NOMO-1 treated with dmso at 0.1 percent for 144 hours (cell line): Measurements from ENCODE around the gene CACNB2.

ENCODE experiments used
- DNase-seq: peaks from one replicate; lab custom pipeline; 2025; ENCODE audit not compliant: unreplicated experiment; lab: John Stamatoyannopoulos, UW

The CACNB2 gene

DNA sequence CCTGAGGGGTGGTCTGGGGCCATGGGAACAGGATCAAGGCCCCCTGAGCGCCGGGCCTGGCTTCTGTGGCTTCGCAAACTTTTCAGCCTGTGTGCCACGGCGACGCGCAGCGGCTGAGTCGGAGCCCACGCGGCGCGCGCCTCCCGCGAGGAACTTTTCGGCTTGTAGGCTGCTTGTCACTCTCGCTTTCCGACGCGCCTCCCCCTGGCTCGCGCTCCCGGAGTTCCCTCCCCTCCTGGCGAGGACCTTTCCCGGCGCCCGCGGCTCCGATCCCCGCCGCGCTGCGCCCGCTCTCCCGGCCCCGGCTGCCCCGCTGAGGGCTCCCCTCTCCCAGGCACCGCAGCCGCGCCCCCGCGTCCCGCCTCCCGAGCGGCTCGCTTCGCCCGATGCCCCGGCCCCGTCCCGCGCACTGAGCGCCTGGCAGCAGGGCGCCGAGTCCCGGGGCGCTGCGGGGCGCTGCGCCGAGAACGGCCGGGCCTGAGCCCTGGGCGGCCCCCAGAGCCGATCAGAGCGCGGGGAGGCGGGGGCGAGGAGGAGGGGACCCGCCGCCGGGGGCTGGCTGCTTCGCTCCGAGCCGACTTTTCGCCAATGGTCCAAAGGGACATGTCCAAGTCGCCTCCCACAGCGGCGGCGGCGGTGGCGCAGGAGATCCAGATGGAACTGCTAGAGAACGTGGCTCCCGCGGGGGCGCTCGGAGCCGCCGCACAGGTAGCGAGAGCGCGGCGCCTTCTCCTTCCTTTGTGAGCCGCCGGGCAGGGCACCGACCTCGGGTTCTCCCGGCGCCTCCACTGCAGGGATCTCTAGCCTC, at the start of gene CACNB2:
Gene CACNB2 (plus strand): TSS at position 276 of the 808 bp plus-strand sequence.
- no peak for DNase-seq

GRCh38 chr10:18094332-18094731, 45.9 kb upstream of the CACNB2 start:
- no peak for DNase-seq

- DNase-seq = no peak
These were observed 45.4 kb upstream of the CACNB2 start for GRCh38 chr10:18094793-18095192.

GRCh38 chr10:18097524-18097923, 42.7 kb upstream of the CACNB2 start:
- DNase-seq = no peak

- DNase-seq = no peak
These were observed 42.0 kb upstream of the CACNB2 start for GRCh38 chr10:18098201-18098600.

- DNase-seq = no peak
These were observed 40.8 kb upstream of the CACNB2 start for GRCh38 chr10:18099415-18099814.

DNA sequence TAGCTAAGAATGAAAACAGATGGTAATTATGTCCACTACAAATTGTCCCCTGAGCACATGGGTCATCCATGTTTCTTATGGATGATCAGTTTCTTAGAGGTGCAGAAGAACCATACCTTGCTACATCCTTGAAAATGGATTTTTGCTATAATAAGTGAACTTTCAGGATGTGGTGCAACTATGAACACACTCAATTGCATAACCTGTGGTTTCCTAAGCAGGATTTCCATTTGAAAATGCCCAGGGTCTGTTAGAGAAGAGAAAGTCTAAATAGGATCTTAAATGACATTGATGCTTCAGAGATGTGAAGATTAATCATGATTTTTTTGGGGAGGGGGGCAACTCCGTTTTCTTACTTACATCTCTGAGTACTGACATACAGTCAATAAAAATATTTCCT, 39.6 kb upstream of the CACNB2 start:
- DNase-seq = peak; percentile 34

DNA sequence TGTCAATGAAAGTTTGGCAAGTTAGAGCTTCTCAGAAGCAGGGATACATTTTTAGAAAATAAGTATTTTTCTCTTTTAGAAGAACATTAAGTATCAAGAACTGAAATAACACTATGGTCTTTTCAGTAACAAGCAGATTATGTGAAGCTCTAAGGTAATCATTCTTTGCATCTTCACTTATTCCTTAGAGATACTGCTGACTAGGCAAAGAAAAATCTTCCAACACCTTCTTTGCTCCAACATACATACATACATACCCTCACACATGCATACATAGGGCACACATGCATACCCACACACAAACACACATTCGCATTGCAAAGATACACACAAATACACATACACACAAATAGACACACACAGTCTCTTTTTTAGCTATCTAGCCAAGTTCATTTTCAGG, 37.8 kb upstream of the CACNB2 start:
- no peak for DNase-seq

- DNase-seq = peak; percentile 8
These were observed 35.9 kb upstream of the CACNB2 start for GRCh38 chr10:18104223-18104872.

DNA sequence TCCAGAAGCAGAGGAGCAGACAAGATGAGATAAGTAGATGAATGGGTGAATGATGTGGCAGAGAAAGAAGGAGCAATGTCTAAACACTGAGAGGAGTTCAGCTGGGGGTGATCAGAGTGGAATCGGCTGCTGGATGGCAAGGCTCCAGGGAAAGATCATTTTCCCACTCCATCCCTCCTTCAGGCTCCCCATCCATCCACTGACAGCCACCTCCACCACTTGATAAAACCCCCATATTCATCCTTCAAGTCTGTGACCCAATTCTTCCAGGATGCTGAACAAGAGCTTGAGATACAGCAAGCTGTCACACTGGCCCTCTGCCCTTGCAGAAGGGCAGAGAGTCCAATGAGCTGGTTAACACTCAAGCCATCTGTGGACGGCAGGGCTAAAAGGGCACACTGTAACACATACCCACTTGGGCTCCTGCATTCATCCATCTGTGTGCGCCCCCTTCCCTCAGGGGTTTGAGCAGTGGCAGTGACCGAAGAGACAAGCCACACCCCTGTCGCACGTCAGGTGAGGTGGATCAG, 30.8 kb upstream of the CACNB2 start:
- DNase-seq = no peak

- no peak for DNase-seq
These were observed 26.3 kb upstream of the CACNB2 start for GRCh38 chr10:18113881-18114280.

DNA sequence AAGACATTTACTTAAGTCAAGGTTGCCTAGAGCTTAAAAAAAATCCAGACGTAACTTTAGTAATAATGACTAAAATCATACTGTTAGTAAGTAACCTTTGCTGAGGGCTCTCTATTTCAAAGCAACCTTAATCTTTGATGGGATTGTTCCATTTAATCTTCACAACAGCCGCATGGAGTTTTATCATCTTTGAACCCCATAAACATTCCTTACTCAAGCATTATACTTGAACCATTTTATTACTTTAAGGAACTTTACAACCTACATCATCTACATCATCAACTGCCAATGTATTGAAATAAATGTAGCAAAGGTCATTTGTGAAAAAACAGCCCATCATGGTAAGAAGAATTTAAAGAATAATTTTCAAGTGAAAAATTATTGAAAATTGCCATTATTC, 22.9 kb upstream of the CACNB2 start:
- DNase-seq = no peak

GRCh38 chr10:18122753-18123152, 17.5 kb upstream of the CACNB2 start:
- no peak for DNase-seq

DNA sequence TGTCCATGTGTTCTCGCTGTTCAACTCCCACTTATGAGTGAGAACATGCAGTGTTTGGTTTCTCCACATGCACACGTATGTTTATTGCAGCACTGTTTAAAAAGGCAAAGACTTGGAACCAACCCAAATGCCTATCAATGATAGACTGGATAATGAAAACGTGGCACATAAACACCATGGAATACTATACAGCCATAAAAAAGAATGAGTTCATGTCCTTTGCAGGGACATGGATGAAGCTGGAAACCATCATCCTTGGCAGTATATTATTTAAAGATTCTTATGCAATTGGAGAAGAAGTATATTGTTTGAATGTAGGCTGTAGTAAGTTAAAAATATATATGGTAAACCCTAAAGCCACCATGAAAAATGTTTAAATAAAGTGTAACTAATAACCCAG, 7.2 kb upstream of the CACNB2 start:
- no peak for DNase-seq

- DNase-seq = no peak
These were observed 5.7 kb upstream of the CACNB2 start for GRCh38 chr10:18134509-18134908.

DNA sequence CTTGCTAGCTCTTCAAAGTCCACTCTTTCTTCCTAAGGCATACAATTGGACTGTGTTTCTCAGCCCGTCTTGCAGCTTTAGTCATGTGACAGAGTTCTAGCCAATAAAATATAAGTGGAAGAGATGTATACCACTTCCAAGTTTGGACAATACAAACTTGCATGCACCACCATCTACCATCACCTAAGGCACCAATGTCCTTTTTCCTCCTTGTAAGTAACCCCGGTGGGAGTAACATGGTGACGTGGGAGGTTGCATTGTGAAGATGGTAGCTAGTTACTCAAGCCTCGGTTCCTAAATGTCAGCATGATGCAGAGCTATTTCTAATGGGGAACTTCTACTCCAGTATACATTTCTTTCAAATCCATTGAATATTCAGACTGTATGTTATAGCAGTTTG, 5.3 kb upstream of the CACNB2 start:
- DNase-seq = no peak

GRCh38 chr10:18136073-18136791, 4.0 kb upstream of the CACNB2 start:
- DNase-seq = no peak

DNA sequence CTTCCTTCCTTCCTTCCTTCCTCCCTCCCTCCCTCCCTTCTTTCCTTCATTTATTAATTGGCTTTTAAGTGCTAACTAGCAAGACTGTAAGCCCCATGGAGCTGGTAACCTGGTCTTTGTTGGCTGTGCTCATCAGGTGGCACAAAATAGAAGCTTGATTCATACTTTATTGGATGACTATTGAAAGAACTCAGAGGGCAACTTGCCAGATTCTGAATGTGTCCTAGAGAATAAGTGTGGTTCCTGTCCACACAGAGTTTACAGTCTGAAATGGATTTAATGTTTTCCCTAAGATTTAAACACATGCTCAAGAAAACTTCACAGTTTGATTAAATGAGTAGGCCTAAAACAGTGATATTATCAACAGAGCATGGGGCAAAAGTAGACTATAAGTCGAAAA, 3.1 kb upstream of the CACNB2 start:
- DNase-seq = no peak

DNA sequence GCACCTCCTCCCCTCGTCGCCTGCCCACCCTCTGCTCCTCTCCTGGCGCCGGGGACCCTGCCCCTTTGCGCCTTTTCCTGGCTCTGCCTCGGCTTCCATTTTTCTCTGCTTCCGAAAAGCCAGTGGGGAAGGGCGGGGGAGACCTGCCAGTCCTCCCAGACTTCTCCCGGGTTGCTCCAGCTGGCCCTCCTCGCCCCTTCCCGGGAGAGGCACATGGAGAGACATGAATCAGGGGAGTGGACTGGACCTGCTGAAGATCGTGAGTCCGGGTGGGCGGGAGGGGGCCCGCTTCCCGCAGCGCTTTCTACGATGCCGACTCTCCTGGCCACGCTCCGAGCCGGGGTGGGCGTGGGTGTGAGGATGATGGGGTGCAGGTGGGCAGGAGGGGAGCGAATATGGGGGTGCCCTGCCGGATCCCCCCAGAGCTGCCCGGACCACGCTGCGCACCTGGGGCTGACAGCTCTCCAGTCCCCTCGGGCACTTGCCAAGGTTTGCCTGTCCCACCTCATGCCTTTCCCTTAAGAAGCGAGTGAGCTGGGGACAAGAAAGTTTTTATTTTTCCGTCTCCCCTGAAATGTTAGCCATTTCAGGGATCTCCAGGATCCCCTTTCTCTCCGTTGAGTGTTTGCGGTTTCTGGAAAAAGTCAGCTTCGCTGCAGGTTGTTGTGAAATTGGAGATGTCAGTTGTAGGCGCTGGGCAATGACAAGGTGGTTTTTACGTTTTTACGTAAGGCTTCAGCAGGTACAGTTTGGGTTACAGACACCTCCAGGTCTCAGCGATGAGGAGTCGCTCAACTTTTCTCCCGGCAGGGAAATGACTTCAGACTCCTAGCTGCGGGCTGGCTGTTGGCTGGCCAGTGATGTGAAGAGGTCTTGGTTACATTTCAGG, 977 bp downstream of the CACNB2 start:
- DNase-seq = no peak

DNA sequence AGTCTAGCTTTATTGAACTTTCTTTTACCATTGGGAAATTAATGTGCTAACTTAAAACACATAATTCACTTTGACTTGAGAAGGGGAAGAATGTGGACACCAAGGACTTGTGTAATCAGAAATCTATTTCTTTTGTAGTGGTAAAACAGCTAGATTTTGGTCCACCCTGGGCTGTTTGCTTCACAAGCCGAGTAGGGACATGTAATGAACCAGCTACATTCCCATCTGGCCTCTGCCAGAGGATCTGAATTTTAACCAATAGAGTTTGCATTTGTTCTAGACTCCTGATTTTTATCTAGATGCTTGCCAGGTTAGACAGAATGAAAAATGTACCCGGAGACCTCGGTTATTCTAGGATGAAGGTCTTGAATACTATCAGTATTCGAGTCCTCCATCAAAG, 1.9 kb downstream of the CACNB2 start:
- DNase-seq = no peak

GRCh38 chr10:18144396-18144795, 4.2 kb downstream of the CACNB2 start:
- DNase-seq = no peak
